Esophagus (tissue), 2 donors: Measurements from ENCODE around the gene AP2S1. TPM values are rescaled to one million over a fixed set of nuclear protein-coding genes. Genes with fewer than 3 reads are reported as not detected.

Experiments
- H3K27ac ChIP-seq, 2 donors: one replicate each; pipeline ENCODE4 v1.5.1; 2013; ENCODE audit warnings: low read depth in 2 of 2, mild to moderate bottlenecking in 2 of 2, inconsistent platforms in 1 of 2, low read length in 1 of 2, moderate library complexity in 1 of 2
- H3K27me3 ChIP-seq, 2 donors: one replicate each; pipeline ENCODE4 v1.6.1; 2013; ENCODE audit warnings: low read length in 2 of 2, control low read depth in 1 of 2, mild to moderate bottlenecking in 1 of 2; ENCODE audit not compliant: insufficient read depth in 2 of 2, control insufficient read depth in 1 of 2
- H3K36me3 ChIP-seq, 2 donors: one replicate each; pipeline ENCODE4 v1.6.1; 2013; ENCODE audit warnings: low read length in 1 of 2; ENCODE audit not compliant: control insufficient read depth in 2 of 2, insufficient read depth in 2 of 2
- H3K4me1 ChIP-seq, 2 donors: one replicate each; pipeline ENCODE4 v1.6.1; 2013; ENCODE audit warnings: low read length in 1 of 2; ENCODE audit not compliant: control insufficient read depth in 2 of 2, insufficient read depth in 2 of 2
- H3K4me3 ChIP-seq, 2 donors: one replicate each; pipeline ENCODE4 v1.5.1; 2013; ENCODE audit warnings: low read length in 2 of 2, mild to moderate bottlenecking in 2 of 2, low read depth in 1 of 2, moderate library complexity in 1 of 2
- H3K9me3 ChIP-seq, 2 donors: one replicate each; pipeline ENCODE4 v1.6.1; 2013; ENCODE audit warnings: mild to moderate bottlenecking in 2 of 2, low read depth in 1 of 2, low read length in 1 of 2, moderate library complexity in 1 of 2; ENCODE audit not compliant: control insufficient read depth in 2 of 2, insufficient read depth in 1 of 2
- WGBS, 2 donors: extraction: QIAGEN DNeasy Blood & Tissue Kit; methylation state at CpG; one replicate each; pipeline ENCODE4 v1.1.7; 2013; 5-methylcytosine and 5-hydroxymethylcytosine counted together
- polyA plus RNA-seq, 2 donors: library from polyadenylated mRNA; stranded (reverse); fragments of 200-250 nt; gene quantifications; one replicate each; pipeline ENCODE4 v1.2.3, GENCODE V29; 2013
- donor health status: healthy with polysubstance abuse.
- donor health status: Bipolar disorder and iron deficiency.

The AP2S1 gene
- polyA plus RNA-seq, 2 donors: 71.2 to 157 TPM

DNA sequence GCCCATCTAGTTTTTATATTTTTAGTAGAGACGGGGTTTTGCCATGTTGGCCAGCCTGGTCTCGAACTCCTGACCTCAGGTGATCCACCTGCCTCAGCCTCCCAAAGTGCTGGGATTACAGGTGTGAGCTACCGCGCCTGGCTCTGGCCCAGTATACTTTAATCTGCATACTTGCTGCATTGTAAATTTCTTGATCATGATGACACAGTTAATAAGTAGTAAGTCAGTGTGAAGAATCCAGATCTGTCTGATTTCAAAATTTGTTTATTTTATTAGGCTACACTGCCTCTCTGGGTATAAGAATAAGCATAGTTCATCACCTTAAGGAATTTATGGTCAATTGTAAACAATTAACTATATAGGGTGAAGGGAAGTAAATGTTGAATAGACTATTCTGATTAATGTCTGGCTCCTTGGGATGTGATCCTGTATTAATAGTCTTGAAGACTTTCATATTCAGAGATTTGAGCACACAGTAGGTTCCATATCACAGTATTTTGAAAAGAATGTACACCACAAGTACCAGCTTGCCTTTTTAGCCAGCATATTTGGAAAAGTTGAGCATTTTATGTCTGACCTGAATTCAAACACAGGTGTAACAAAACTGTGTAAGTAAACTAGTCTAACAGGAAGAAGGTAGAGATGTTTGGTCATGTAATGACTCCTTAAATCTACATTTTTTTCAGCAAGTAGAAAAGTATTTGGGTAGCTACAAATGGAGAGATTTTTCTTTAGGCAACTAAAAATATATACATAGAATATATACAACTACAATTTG lies 17.6 kb upstream of the AP2S1 start:
- Histone ChIP-seq H3K4me1 (peaks cover 4 to 10% of the 10 kb centered on the region in 2 donors), H3K27me3 (no peaks in the 10 kb centered on the region), H3K4me3 (no peak overlapping the region), H3K9me3 (no peaks in the 10 kb centered on the region), H3K27ac (peak overlapping the region; percentile 31 to 60), H3K36me3 (peaks cover 0 to 2% of the 10 kb centered on the region in 2 donors)
- 72 to 82% methylated on average over 4 of the region's 4 CpGs for WGBS, 2 donors

DNA sequence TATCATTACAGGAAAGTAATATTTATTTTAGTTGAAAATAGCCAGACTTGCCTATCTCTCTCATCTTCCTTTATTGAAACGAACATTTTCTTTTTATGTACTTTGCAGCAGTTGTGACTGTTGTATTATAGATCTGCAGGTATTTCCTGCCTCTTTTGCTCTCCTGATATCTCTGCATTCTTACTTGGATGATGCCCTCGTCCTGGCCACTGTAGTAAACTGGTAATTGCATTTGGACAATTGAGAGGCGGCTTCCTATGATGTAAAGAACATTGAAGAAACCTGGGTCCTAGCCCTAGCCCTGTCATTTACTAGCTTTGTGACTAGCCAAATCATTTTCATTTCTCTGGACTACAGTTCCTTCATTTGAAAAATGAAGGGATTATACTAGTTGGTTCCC lies 16.5 kb upstream of the AP2S1 start:
- Histone ChIP-seq H3K9me3 (no peaks in the 10 kb centered on the region), H3K36me3 (peaks cover 0 to 2% of the 10 kb centered on the region in 2 donors), H3K27me3 (no peaks in the 10 kb centered on the region), H3K4me1 (peaks cover 4 to 15% of the 10 kb centered on the region in 2 donors), H3K27ac (no peak overlapping the region), H3K4me3 (no peak overlapping the region)
- WGBS, 2 donors: 44 to 49% methylated on average over 3 of the region's 3 CpGs

DNA sequence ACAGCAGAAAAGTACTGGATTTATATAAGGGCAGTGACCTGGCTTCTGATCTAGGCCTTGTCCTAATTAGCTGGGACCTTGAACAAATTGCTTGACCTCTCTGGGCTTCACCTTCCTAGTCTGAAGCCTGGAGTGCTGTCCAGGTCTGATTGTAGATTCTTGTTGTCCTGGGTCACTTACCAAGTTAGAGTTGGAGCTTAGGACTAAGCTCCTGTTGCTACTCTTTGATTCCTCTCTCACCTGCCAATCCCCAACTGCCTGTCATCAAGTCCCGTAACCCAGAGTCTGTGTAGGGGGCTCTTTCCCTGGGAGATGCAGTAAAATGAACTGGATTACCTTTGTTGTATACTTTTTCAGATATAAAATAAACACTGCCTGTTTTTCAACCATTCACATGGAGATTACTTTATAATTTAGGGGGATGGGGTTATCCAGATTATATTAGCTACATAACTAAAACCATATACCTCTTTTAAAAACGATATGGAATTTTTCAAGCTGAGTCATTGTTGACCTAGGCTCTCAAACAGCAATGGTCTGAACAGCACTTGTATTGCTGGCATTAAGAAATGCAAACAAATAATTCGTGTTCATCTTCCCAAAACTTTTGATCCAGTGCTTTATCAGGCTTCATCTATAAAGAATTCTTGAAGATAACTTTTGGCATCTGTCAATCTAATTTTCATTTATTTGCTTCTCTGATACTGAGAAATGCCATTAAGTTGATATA lies 15.9 kb upstream of the AP2S1 start:
- WGBS, 2 donors: 38% methylated on average over 3 of the region's 3 CpGs
- H3K4me3 ChIP-seq: no peak overlapping the region
- H3K9me3 ChIP-seq: no peaks in the 10 kb centered on the region
- peaks cover 0 to 2% of the 10 kb centered on the region in 2 donors for H3K36me3 ChIP-seq
- H3K27me3 ChIP-seq: no peaks in the 10 kb centered on the region
- H3K27ac ChIP-seq: peak overlapping the region in 1 of 2 donors; percentile 33
- H3K4me1 ChIP-seq: peaks cover 4 to 18% of the 10 kb centered on the region in 2 donors

DNA sequence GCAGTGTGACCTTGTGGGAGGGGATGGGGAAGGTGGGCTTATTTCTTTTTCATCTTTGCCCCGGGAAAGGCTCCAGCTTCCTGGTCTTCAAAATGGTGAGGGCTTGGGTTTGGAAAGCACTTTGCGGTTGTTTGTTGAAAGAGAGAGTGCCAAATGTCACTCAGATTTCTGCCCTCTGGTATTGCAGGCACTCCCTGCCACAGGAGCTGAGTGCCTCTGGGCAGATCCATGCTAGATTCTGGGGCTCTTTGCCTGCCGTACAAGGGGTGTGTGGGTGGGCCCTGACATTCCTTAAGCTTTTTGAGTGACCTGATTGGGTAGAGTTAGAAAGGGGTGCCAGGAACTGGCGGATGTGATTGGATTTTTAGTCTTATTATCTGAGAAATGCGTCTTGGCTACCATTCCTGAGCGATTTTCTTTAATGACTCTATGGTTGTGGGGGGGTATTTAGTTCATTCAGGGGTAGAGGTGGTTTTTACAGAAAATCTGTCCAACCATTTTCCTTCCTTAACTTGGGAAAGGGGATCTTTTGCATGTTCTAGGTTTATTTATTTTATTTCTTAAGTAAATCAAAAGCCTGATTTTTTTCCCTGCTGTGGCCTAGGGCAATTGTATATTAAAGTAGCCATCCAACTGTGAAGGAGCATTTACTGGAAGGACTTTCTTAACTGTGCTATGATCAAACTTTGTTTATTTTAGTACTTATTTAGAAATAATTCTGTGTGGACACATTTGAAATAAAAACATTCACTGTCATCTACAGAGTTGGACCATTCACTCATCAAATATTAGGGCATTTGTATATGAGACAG lies 13.4 kb upstream of the AP2S1 start:
- Histone ChIP-seq H3K36me3 (peaks cover 0 to 2% of the 10 kb centered on the region in 2 donors), H3K4me1 (peaks cover 4 to 18% of the 10 kb centered on the region in 2 donors), H3K27me3 (no peaks in the 10 kb centered on the region), H3K27ac (peak overlapping the region; percentile 15 to 62), H3K4me3 (peak overlapping the region in 1 of 2 donors; percentile 15), H3K9me3 (no peaks in the 10 kb centered on the region)
- 21 to 27% methylated on average over 6 of the region's 6 CpGs for WGBS, 2 donors

DNA sequence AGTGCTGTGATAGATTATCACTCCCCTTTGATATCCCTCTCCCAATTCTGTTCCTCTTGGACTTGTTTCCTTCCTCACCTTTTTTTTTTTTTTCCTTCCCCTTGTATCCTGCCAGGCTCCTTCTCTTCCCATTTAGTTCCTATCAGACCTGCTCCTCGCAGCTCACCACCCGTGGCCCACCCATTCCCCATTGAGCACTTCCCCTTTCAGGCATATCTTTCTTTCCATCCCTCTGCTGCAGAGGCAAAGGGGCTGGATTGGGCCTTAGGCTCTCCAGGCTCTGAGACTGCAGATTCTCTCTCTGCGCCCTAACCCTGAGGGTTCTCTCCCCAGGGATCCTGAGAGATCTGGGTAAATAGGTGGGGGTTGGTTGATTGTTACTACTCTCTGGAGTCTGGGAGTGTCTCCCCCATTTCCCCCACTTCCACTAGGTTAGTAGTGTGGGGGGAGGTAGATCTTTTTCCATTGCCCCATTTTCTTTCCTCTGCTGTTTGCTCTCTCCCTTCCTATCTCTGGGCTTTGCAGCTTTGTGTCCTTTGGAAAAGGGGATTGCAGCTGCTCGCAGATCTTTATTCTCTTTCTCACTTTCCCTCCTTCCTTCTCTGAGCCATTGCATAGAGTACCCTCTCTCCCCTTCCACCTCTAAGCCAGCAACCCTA lies 12.5 kb upstream of the AP2S1 start:
- Histone ChIP-seq H3K27me3 (no peaks in the 10 kb centered on the region), H3K9me3 (no peaks in the 10 kb centered on the region), H3K4me1 (peaks cover 4 to 18% of the 10 kb centered on the region in 2 donors), H3K4me3 (peak overlapping the region in 1 of 2 donors; percentile 15), H3K36me3 (peaks cover 0 to 2% of the 10 kb centered on the region in 2 donors), H3K27ac (peak overlapping the region; percentile 15 to 62)
- WGBS, 2 donors: 35 to 38% methylated on average over 4 of the region's 4 CpGs

DNA sequence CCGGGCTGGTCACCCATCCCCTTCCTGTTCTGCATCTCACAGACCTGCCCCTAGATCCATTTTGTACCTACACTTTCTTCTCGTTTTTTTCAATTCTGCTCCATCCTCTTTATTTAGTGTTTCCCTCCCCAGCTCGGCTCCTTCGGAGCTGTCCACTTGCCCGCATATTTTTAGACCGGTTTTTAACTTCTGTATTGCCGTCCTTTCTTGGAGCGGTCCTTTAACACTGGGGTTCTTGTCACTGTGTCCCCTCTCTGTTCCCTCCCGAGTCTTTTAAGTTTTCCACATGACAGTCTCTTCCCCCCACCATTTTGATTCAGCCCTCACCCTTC lies 11.8 kb upstream of the AP2S1 start:
- H3K36me3 ChIP-seq: peaks cover 0 to 2% of the 10 kb centered on the region in 2 donors
- H3K4me3 ChIP-seq: peak overlapping the region; percentile 67 to 94
- no peaks in the 10 kb centered on the region for H3K27me3 ChIP-seq
- peaks cover 4 to 18% of the 10 kb centered on the region in 2 donors for H3K4me1 ChIP-seq
- no peaks in the 10 kb centered on the region for H3K9me3 ChIP-seq
- WGBS, 2 donors: 13 to 16% methylated on average over 9 of the region's 9 CpGs
- peak overlapping the region; percentile 97 to 98 for H3K27ac ChIP-seq

DNA sequence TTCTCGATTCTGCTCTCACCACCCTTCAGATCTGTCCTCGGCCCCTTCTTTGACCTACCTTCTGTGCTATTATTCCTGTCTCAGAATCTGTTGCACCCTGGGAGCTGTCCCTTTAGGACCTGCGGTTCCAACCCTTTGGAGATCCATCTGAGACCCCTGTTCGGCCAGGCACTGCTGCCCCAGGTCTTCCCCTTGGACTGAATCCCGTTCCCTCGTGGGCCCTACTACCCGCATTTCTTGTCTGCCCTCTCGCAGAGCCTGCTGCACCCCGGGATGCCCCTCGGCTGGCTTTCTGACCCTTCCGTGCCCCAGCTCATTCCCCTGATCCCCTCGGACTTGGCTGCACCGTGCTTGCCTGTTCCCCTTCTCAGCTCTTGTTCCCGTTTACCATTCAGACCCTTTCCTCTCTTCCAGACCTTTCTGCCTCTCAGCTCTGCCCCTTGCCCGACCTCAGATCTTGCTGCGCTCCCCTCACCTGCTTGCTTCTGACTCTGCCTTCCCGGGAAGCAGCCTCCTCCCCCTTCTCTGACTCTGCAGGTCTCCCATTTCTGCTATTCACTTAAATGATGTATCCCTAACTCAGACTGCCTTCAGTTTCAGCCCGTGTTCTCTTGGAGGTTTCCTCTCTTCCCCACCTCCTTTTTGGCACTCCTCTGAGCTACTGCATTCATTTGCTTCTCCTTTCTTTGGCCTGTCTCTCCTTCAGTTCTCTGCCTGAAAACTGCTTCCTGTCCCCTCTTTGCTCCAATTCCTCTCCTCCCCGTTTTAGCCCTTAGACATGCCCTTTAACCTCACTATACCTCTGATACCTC lies 11.3 kb upstream of the AP2S1 start:
- 1 to 2% methylated on average over 19 of the region's 19 CpGs for WGBS, 2 donors
- Histone ChIP-seq H3K36me3 (peaks cover 0 to 2% of the 10 kb centered on the region in 2 donors), H3K4me1 (peaks cover 2 to 18% of the 10 kb centered on the region in 2 donors), H3K4me3 (peak overlapping the region; percentile 67 to 94), H3K9me3 (no peaks in the 10 kb centered on the region), H3K27ac (peak overlapping the region; percentile 97 to 98), H3K27me3 (no peaks in the 10 kb centered on the region)

DNA sequence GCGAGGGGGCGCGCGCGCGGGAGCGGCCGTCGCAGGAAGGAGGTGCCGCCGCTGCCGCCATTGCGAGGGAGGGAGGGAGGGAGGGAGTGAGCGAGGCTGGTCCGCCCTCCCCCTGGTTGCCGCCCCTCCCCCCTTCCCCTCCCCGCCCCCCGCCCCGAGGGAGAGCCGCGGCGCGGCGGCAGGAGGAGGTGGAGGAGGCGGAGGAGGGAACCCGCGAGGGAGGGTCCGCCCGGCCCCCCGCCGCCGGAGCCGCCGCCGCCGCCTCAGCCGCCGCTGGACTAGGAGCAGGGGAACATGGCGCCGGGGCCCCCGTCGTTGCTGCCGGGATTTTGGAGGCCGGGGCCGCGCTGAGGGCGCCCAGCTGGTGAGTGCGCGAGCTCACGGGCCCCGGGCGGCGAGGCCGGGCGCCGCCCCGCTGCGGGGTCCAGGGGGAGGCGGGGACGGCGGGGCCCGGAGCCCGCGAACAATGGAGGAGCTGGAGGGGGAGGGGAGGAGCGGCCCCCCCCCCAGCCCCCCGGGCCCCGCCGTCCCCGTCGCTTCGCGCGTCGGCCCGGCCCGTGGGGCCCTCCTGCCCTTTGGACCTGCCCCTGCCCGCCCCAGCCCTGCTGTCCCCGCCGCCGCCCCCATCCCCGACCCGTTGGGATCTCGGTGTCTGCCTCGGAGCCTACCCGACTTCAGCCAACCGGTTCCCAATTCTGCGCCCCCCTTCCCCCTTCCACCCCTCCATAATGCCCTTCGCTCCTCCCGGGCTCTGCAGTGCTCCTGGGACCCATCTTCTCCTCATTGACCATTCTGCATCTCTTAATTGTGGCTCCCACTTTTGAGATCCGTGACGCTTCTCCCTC lies 10.4 kb upstream of the AP2S1 start, which contains the start of gene ARHGAP35:
ARHGAP35 (plus strand) TSS at position 152 of the 845 bp plus-strand sequence. CDS start 57,679 bp downstream, outside the sequence.
- H3K4me1 ChIP-seq: peaks cover 2 to 22% of the 10 kb centered on the region in 2 donors
- no peaks in the 10 kb centered on the region for H3K9me3 ChIP-seq
- 1% methylated on average over 11 to 82 of the region's 91 CpGs for WGBS, 2 donors
- peak within 1 kb of the TSS; percentile 97 to 98 for H3K27ac ChIP-seq
- peaks cover 0 to 2% of the 10 kb centered on the region in 2 donors for H3K36me3 ChIP-seq
- no peaks in the 10 kb centered on the region for H3K27me3 ChIP-seq
- peak within 1 kb of the TSS; percentile 87 to 94 for H3K4me3 ChIP-seq
